Measurements from ENCODE around the gene GOLGA8B. TPM values are rescaled to one million over a fixed set of nuclear protein-coding genes. Genes with fewer than 3 reads are reported as not detected.

Gene GOLGA8B
- total and polyA plus RNA-seq, 2 of the 8 experiments (the other 6 are each of a cell fraction or from before 2014, with no cell fraction given): 14.1 to 23.3 TPM

GRCh38 chr15:34620142-34620541 is 36.7 kb upstream of the GOLGA8B start:
- ChIA-PET POLR2A (ENCODE audit: partially characterized antibody) (no interaction called here), CTCF (ENCODE audit: partially characterized antibody) (interaction anchor here (1.8 kb wide), 1 partner anchor 10 kb away, joined by 6 read pairs; no protein-coding TSS in a partner anchor)
- no peak overlapping the region for H3K18ac ChIP-seq (ENCODE audit: extremely low read depth, low read length)
- FAIRE-seq (no peak), DNase-seq (ENCODE audit: low read depth in 1 of 2, low spot score in 2 of 2) (no peak)
- H2BK5ac ChIP-seq (ENCODE audit: low read depth, low read length): no peak overlapping the region
- H3K27me3 ChIP-seq (replicated peaks in 1 of 4; ENCODE audit: control insufficient read depth in 3 of 4, extremely low read depth in 1 of 4, insufficient read depth in 3 of 4, low read length in 3 of 4): no peaks in the 10 kb centered on the region
- no peak overlapping the region for H3K9ac ChIP-seq (replicated peaks in 1 of 4; ENCODE audit: extremely low read depth in 1 of 4, low read depth in 3 of 4, low read length in 3 of 4)
- no peaks in the 10 kb centered on the region for H3K79me1 ChIP-seq (ENCODE audit: low read depth, low read length)
- H3K14ac ChIP-seq (ENCODE audit: insufficient read length): no peak overlapping the region
- no peak overlapping the region for H3K27ac ChIP-seq (ENCODE audit: low read depth, low read length)
- H3K4me1 ChIP-seq (replicated peaks in 1 of 4; ENCODE audit: control insufficient read depth in 3 of 4, insufficient read depth in 4 of 4, low read length in 3 of 4): no peaks in the 10 kb centered on the region
- no peak overlapping the region for H3K4ac ChIP-seq (replicated peaks; ENCODE audit: insufficient read length, low read depth, low read length)
- H2BK120ac ChIP-seq (replicated peaks; ENCODE audit: low read depth, low read length): no peak overlapping the region
- no peak overlapping the region for H2AK5ac ChIP-seq (ENCODE audit: low read depth, low read length)
- no peak overlapping the region for H4K5ac ChIP-seq (ENCODE audit: insufficient read length, low read depth, low read length)
- H3K36me3 ChIP-seq (ENCODE audit: control insufficient read depth in 2 of 4, insufficient read depth in 4 of 4, low read length in 3 of 4): no peaks in the 10 kb centered on the region
- H4K20me1 ChIP-seq (replicated peaks in 1 of 2; ENCODE audit: control insufficient read depth in 1 of 2, insufficient read depth in 2 of 2, low read length in 2 of 2): no peaks in the 10 kb centered on the region
- no peak overlapping the region for H2AFZ ChIP-seq (ENCODE audit: low read length)
- no peaks in the 10 kb centered on the region for H3K23me2 ChIP-seq (ENCODE audit: low read depth, low read length)
- H3K79me2 ChIP-seq (ENCODE audit: control insufficient read depth in 1 of 2, insufficient read depth in 2 of 2, low read length in 2 of 2): no peaks in the 10 kb centered on the region
- no peak overlapping the region for H4K8ac ChIP-seq (ENCODE audit: extremely low read depth, insufficient read depth, low read length)
- H3K23ac ChIP-seq (ENCODE audit: insufficient read length): no peak overlapping the region
- H3K4me2 ChIP-seq (ENCODE audit: insufficient read depth in 1 of 2, low read depth in 2 of 2, low read length in 2 of 2): no peak overlapping the region
- H2BK20ac ChIP-seq (ENCODE audit: low read length): no peak overlapping the region
- H3K9me3 ChIP-seq (ENCODE audit: insufficient read depth in 2 of 2, low read depth in 1 of 2, low read length in 1 of 2): no peaks in the 10 kb centered on the region
- H2BK15ac ChIP-seq (ENCODE audit: low read length): no peak overlapping the region
- H3K4me3 ChIP-seq (ENCODE audit: extremely low read depth in 1 of 4, insufficient read depth in 2 of 4, low read depth in 3 of 4, low read length in 4 of 4): no peak overlapping the region
- 38% methylated on average over 1 of the region's 1 CpG; no CpG with 5 or more reads in 1 of the 2 experiments for WGBS, 2 experiments (ENCODE audit: extremely low coverage in 1 of 2, insufficient coverage in 1 of 2, insufficient read length in 1 of 2, insufficient replicate concordance in 2 of 2, low coverage in 1 of 2, low lambda C conversion rate in 2 of 2, missing lambda C conversion rate in 1 of 2)
- H2BK12ac ChIP-seq (ENCODE audit: low read depth, low read length): no peak overlapping the region
- no peak overlapping the region for H4K91ac ChIP-seq (replicated peaks; ENCODE audit: insufficient read length, low read length)
- H3K56ac ChIP-seq (replicated peaks; ENCODE audit: insufficient read length, low read depth, low read length): no peak overlapping the region
